ENCODE data around the gene NOTCH1.

Gene NOTCH1

DNA sequence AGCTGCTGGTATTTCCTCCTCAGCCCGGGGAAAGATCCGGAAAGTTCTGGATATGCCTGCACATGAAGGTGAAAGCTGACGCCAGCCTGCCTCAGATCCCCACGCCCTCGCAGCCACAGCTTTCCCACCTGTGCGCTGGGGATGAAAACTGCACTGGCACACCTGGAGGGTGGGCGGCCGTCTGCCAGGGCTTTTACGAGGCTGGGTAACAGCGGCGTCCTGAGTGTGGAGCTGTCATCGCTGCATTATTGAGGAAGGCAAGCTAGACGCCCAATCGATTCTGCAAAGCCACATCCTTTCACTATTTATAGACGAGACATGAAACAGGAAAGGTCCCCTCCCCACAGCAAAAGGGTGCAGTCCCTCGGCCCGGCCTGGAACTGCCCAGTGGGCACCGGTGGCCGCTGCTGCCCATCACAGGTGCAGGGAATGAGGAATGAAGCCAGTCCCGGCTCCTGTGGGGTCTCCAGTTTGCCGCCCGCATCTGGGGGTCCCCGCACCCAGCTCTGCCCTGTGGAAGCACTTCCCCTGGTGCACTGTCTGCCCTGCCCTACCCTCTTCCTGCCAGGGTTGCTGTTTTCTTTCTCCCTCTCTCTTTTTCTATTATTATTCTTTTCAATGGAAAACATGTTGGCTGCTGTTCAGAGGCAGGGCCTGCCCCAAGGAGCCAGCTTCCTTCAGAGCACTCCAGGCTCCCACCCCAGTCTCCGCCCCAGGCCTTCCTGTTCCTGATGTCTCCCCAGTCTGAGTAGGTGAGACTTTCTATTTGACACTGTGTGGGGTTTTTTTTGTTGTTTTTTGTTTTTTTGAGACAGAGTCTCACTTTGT is 7.0 kb downstream of the NOTCH1 start:
- Histone ChIP-seq H3K4me3 (ENCODE audit: severe bottlenecking) (no peak overlapping the region), H3K9me3 (ENCODE audit: severe bottlenecking) (no peaks in the 10 kb centered on the region), H3K4me1 (ENCODE audit: insufficient read depth, poor library complexity, severe bottlenecking) (peaks cover 22% of the 10 kb centered on the region), H3K36me3 (ENCODE audit: low read depth) (peaks cover 40% of the 10 kb centered on the region), H3K27me3 (ENCODE audit: insufficient read depth, poor library complexity, severe bottlenecking) (no peaks in the 10 kb centered on the region), H3K27ac (ENCODE audit: poor library complexity, severe bottlenecking) (peak overlapping the region; percentile 11)
- DNase-seq (ENCODE audit: low spot score), result no peak
- TF ChIP-seq, protein P1, sequence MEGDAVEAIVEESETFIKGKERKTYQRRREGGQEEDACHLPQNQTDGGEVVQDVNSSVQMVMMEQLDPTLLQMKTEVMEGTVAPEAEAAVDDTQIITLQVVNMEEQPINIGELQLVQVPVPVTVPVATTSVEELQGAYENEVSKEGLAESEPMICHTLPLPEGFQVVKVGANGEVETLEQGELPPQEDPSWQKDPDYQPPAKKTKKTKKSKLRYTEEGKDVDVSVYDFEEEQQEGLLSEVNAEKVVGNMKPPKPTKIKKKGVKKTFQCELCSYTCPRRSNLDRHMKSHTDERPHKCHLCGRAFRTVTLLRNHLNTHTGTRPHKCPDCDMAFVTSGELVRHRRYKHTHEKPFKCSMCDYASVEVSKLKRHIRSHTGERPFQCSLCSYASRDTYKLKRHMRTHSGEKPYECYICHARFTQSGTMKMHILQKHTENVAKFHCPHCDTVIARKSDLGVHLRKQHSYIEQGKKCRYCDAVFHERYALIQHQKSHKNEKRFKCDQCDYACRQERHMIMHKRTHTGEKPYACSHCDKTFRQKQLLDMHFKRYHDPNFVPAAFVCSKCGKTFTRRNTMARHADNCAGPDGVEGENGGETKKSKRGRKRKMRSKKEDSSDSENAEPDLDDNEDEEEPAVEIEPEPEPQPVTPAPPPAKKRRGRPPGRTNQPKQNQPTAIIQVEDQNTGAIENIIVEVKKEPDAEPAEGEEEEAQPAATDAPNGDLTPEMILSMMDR (IDR thresholded peaks at IDR 0.05; ENCODE audit: poor library complexity, severe bottlenecking), result no peak
- no peak for ATAC-seq (ENCODE audit: low read depth)

DNA sequence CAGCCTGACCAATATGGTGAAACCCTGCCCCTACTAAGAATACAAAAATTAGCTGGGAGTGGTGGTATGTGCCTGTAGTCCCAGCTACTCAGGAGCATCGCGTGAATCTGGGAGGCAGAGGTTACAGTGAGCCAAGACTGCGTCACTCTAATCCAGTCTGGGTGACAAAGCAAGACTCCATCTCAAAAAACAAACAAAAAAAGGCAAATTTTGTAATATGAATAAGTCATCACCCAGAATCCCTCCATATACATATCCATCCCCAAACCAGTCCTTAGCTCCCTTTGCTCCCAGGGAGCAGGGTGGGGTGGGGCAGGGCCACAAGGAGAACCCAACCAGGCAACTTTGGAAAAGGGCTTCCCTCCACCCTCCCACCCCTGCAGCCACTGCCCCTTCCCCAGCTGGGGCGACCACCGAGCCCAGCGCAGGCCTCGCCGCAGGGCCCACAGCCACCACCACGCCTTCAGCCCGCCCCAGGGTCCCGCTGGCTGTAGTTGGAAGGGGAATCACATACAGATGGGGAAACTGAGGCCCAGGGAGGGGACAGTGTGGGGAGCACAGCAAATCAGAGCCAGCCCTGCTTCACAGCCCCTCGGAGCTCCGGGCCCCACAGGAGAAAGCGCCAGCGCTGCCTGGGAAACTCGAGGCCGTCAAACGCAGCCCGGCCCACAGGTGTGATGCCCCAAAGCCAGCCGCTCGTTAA is 7.8 kb downstream of the NOTCH1 start:
- H3K27ac ChIP-seq (ENCODE audit: poor library complexity, severe bottlenecking), result peak overlapping the region; percentile 11
- DNase-seq (ENCODE audit: low spot score) (no peak), ATAC-seq (ENCODE audit: low read depth) (no peak)
- H3K27me3 ChIP-seq (ENCODE audit: insufficient read depth, poor library complexity, severe bottlenecking), result no peaks in the 10 kb centered on the region
- no peak overlapping the region for H3K4me3 ChIP-seq (ENCODE audit: severe bottlenecking)
- H3K9me3 ChIP-seq (ENCODE audit: severe bottlenecking), result no peaks in the 10 kb centered on the region
- peaks cover 39% of the 10 kb centered on the region for H3K36me3 ChIP-seq (ENCODE audit: low read depth)
- peaks cover 27% of the 10 kb centered on the region for H3K4me1 ChIP-seq (ENCODE audit: insufficient read depth, poor library complexity, severe bottlenecking)
- TF ChIP-seq, protein P1 (IDR thresholded peaks at IDR 0.05; ENCODE audit: poor library complexity, severe bottlenecking), result no peak

DNA sequence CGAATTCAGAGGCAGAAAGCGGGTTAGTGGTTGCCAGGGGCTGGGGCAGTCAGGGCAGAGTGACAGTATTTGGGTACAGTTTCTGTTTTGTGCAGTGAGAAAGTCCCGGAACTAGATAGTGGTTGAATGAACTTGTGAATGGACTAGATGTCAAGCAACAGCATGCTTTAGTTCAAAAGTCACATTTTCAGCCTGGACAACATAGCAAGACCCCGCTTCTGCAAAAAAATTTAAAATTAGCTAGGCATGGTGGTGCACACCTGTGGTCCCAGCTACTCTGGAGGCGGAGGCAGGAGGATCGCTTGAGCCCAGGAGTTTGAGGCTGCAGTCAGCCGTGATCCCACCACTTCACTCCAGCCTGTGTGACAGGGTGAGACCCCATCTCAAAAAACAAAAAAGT is 8.4 kb downstream of the NOTCH1 start:
- DNase-seq (ENCODE audit: low spot score) (no peak), ATAC-seq (ENCODE audit: low read depth) (no peak)
- Histone ChIP-seq H3K4me3 (ENCODE audit: severe bottlenecking) (no peak overlapping the region), H3K36me3 (ENCODE audit: low read depth) (peaks cover 39% of the 10 kb centered on the region), H3K27ac (ENCODE audit: poor library complexity, severe bottlenecking) (no peak overlapping the region), H3K27me3 (ENCODE audit: insufficient read depth, poor library complexity, severe bottlenecking) (no peaks in the 10 kb centered on the region), H3K9me3 (ENCODE audit: severe bottlenecking) (no peaks in the 10 kb centered on the region), H3K4me1 (ENCODE audit: insufficient read depth, poor library complexity, severe bottlenecking) (peaks cover 27% of the 10 kb centered on the region)
- TF ChIP-seq, protein P1 (IDR thresholded peaks at IDR 0.05; ENCODE audit: poor library complexity, severe bottlenecking), result no peak

GRCh38 chr9:136536721-136537241 is 9.1 kb downstream of the NOTCH1 start:
- DNase-seq (ENCODE audit: low spot score), result no peak
- Histone ChIP-seq H3K4me1 (ENCODE audit: insufficient read depth, poor library complexity, severe bottlenecking) (peaks cover 27% of the 10 kb centered on the region), H3K27ac (ENCODE audit: poor library complexity, severe bottlenecking) (no peak overlapping the region), H3K4me3 (ENCODE audit: severe bottlenecking) (no peak overlapping the region), H3K36me3 (ENCODE audit: low read depth) (peaks cover 35% of the 10 kb centered on the region), H3K9me3 (ENCODE audit: severe bottlenecking) (no peaks in the 10 kb centered on the region), H3K27me3 (ENCODE audit: insufficient read depth, poor library complexity, severe bottlenecking) (no peaks in the 10 kb centered on the region)
- TF ChIP-seq, protein P1 (IDR thresholded peaks at IDR 0.05; ENCODE audit: poor library complexity, severe bottlenecking), result no peak
- no peak for ATAC-seq (ENCODE audit: low read depth)
